Measurements from ENCODE around the gene OAT. TPM values are rescaled to one million over a fixed set of nuclear protein-coding genes. Genes with fewer than 3 reads are reported as not detected.
"Not testable (repeated sequence)": the region's sequence is repeated elsewhere in the genome, so short reads cannot be mapped to it uniquely, and the experiment has no call there.

OAT gene
- total RNA-seq, 1 donor from 2014 or later: 69.9 TPM

GRCh38 chr10:124379609-124380193, 39.0 kb downstream of the OAT start:
- DNase-seq (ENCODE audit: low spot score): peak; percentile 69

- peak; percentile 75 for DNase-seq (ENCODE audit: low spot score)
Measured at GRCh38 chr10:124378881-124379471, 39.7 kb downstream of the OAT start.

GRCh38 chr10:124378271-124378670, 40.5 kb downstream of the OAT start:
- peak; percentile 53 for DNase-seq (ENCODE audit: low spot score)

GRCh38 chr10:124377101-124377500, 41.6 kb downstream of the OAT start:
- no peak for DNase-seq (ENCODE audit: low spot score)

- no peak for DNase-seq (ENCODE audit: low spot score)
Measured at GRCh38 chr10:124376411-124376810, 42.3 kb downstream of the OAT start.

GRCh38 chr10:124375691-124376090, 43.0 kb downstream of the OAT start:
- no peak for DNase-seq (ENCODE audit: low spot score)

- DNase-seq (ENCODE audit: low spot score): no peak
Measured at GRCh38 chr10:124375353-124375614, 43.4 kb downstream of the OAT start.

GRCh38 chr10:124374535-124375352, 44.0 kb downstream of the OAT start:
- no peak for DNase-seq (ENCODE audit: low spot score)

GRCh38 chr10:124372899-124373298, 45.8 kb downstream of the OAT start:
- no peak for DNase-seq (ENCODE audit: low spot score)

- no peak for DNase-seq (ENCODE audit: low spot score)
Measured at GRCh38 chr10:124370426-124370825, 48.3 kb downstream of the OAT start.

- DNase-seq (ENCODE audit: low spot score): no peak
Measured at GRCh38 chr10:124369986-124370385, 48.7 kb downstream of the OAT start.

GRCh38 chr10:124369533-124369932, 49.2 kb downstream of the OAT start:
- not testable (repeated sequence) for DNase-seq (ENCODE audit: low spot score)

- no peak for DNase-seq (ENCODE audit: low spot score)
Measured at GRCh38 chr10:124369066-124369465, 49.7 kb downstream of the OAT start.

GRCh38 chr10:124367936-124368335, 50.8 kb downstream of the OAT start:
- no peak for DNase-seq (ENCODE audit: low spot score)

GRCh38 chr10:124367414-124367813, 51.3 kb downstream of the OAT start:
- no peak for DNase-seq (ENCODE audit: low spot score)

GRCh38 chr10:124366825-124367224, 51.9 kb downstream of the OAT start:
- DNase-seq (ENCODE audit: low spot score): no peak

- DNase-seq (ENCODE audit: low spot score): no peak
Measured at GRCh38 chr10:124366343-124366742, 52.4 kb downstream of the OAT start.

GRCh38 chr10:124364674-124365073, 54.0 kb downstream of the OAT start:
- DNase-seq (ENCODE audit: low spot score): no peak

GRCh38 chr10:124362568-124362967, 56.2 kb downstream of the OAT start:
- no peak for DNase-seq (ENCODE audit: low spot score)

GRCh38 chr10:124359336-124359832, 59.3 kb downstream of the OAT start:
- no peak for DNase-seq (ENCODE audit: low spot score)

GRCh38 chr10:124357561-124357885, 61.2 kb downstream of the OAT start:
- no peak for DNase-seq (ENCODE audit: low spot score)

- peak; percentile 51 for DNase-seq (ENCODE audit: low spot score)
Measured at GRCh38 chr10:124356701-124357560, 61.8 kb downstream of the OAT start.
